PC-9 (cell line): Measurements from ENCODE around the gene ELOVL5.

Source experiments
- CTCF ChIP-seq: fragments of 200-600 bp; sonication (generic); conservative IDR thresholded peaks from 2 replicates; pipeline ENCODE4 v1.6.1; 2017; ENCODE audit warnings: mixed run types, antibody characterized with exemption, mild to moderate bottlenecking, moderate library complexity
- EZH2 ChIP-seq: fragments of 200-600 bp; sonication (generic); IDR thresholded peaks from 2 replicates; pipeline ENCODE4 v1.8.0; 2017; ENCODE audit warnings: antibody characterized with exemption, low read depth

GRCh38 chr6:53263917-53264316 lies 84.8 kb downstream of the ELOVL5 start:
- TF ChIP-seq CTCF (no peak), EZH2 (no peak)
